Neural cell (in vitro differentiated cells): ENCODE results near the gene MED27.

Experiments used
- EP300 ChIP-seq: fragments of 450-650 bp; conservative IDR thresholded peaks from 2 replicates; pipeline ENCODE4 v1.6.1; 2014; ENCODE audit warnings: antibody characterized with exemption, mild to moderate bottlenecking, moderate library complexity; ENCODE audit not compliant: poor library complexity, severe bottlenecking
- EZH2 ChIP-seq: fragments of 200-600, 300-800 bp; shearing (Covaris generic), sonication (generic); IDR thresholded peaks from 2 replicates; pipeline ENCODE4 v1.6.1; 2014; ENCODE audit warnings: antibody characterized with exemption, low read length, borderline replicate concordance, mild to moderate bottlenecking; ENCODE audit not compliant: insufficient read depth, poor library complexity, severe bottlenecking
- MXI1 ChIP-seq: fragments of 450-650 bp; conservative IDR thresholded peaks from 2 replicates; pipeline ENCODE4 v1.6.1; 2014; ENCODE audit warnings: antibody characterized with exemption, mild to moderate bottlenecking; ENCODE audit not compliant: poor library complexity, severe bottlenecking
- POLR2AphosphoS5 ChIP-seq: IDR thresholded peaks from 2 replicates; pipeline ENCODE4 v1.6.1; 2012
- RAD21 ChIP-seq: fragments of 450-650 bp; conservative IDR thresholded peaks from 2 replicates; pipeline ENCODE4 v1.6.1; 2014; ENCODE audit warnings: antibody characterized with exemption, mild to moderate bottlenecking, moderate library complexity
- SMC3 ChIP-seq: fragments of 450-650 bp; conservative IDR thresholded peaks from 2 replicates; pipeline ENCODE4 v1.6.1; 2014; ENCODE audit warnings: antibody characterized with exemption, mild to moderate bottlenecking, moderate library complexity; ENCODE audit not compliant: poor library complexity
- TF ChIP-seq, protein P1 (sequence below): fragments of 450-650 bp; IDR thresholded peaks from 2 replicates; pipeline ENCODE4 v1.5.1; 2014; ENCODE audit warnings: antibody characterized with exemption, mild to moderate bottlenecking, moderate library complexity; ENCODE audit not compliant: poor library complexity, severe bottlenecking

- TF ChIP-seq, protein P1, sequence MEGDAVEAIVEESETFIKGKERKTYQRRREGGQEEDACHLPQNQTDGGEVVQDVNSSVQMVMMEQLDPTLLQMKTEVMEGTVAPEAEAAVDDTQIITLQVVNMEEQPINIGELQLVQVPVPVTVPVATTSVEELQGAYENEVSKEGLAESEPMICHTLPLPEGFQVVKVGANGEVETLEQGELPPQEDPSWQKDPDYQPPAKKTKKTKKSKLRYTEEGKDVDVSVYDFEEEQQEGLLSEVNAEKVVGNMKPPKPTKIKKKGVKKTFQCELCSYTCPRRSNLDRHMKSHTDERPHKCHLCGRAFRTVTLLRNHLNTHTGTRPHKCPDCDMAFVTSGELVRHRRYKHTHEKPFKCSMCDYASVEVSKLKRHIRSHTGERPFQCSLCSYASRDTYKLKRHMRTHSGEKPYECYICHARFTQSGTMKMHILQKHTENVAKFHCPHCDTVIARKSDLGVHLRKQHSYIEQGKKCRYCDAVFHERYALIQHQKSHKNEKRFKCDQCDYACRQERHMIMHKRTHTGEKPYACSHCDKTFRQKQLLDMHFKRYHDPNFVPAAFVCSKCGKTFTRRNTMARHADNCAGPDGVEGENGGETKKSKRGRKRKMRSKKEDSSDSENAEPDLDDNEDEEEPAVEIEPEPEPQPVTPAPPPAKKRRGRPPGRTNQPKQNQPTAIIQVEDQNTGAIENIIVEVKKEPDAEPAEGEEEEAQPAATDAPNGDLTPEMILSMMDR: no peak
- TF ChIP-seq EP300: no peak
- no peak for TF ChIP-seq SMC3
- TF ChIP-seq POLR2AphosphoS5: no peak
- no peak for TF ChIP-seq EZH2
- TF ChIP-seq MXI1: no peak
- TF ChIP-seq RAD21: no peak
Observed at GRCh38 chr9:132049323-132049882, 30.3 kb downstream of the MED27 start.
